Suprapubic skin (tissue), 4 donors: ENCODE measurements around the gene CLCN6. TPM values are rescaled to one million over a fixed set of nuclear protein-coding genes. Genes with fewer than 3 reads are reported as not detected.

Experiments used
- DNase-seq, 2 donors: peaks; one replicate each; pipeline ENCODE4 v3.0.0-alpha.2; 2019; ENCODE audit warnings: low spot score in 2 of 2
- H3K27ac ChIP-seq: fragments of 200-600 bp; sonication (generic); one replicate; pipeline ENCODE4 v1.5.1; 2019
- H3K27me3 ChIP-seq: fragments of 200-600 bp; sonication (generic); one replicate; pipeline ENCODE4 v1.5.1; 2019
- H3K36me3 ChIP-seq: fragments of 200-600 bp; sonication (generic); one replicate; pipeline ENCODE4 v1.5.1; 2019
- H3K4me1 ChIP-seq: fragments of 200-600 bp; sonication (generic); one replicate; pipeline ENCODE4 v1.5.1; 2019
- H3K4me3 ChIP-seq: fragments of 200-600 bp; sonication (generic); one replicate; pipeline ENCODE4 v1.5.1; 2019; ENCODE audit warnings: mild to moderate bottlenecking
- H3K9me3 ChIP-seq: fragments of 200-600 bp; sonication (generic); one replicate; pipeline ENCODE4 v1.5.1; 2019
- EP300 ChIP-seq: sonication (generic); formaldehyde crosslinking; IDR thresholded peaks from one replicate; pipeline ENCODE4 v1.6.1; 2017; ENCODE audit warnings: antibody characterized with exemption
- POLR2A ChIP-seq, 2 donors: fragments of 450-650 bp; IDR thresholded peaks; one replicate each; pipeline ENCODE4 v1.6.1; 2017; ENCODE audit warnings: antibody characterized with exemption in 2 of 2, mild to moderate bottlenecking in 2 of 2, moderate library complexity in 2 of 2
- POLR2AphosphoS5 ChIP-seq, 3 donors: sonication (generic); formaldehyde crosslinking; IDR thresholded peaks; one replicate each; pipeline ENCODE4 v1.6.1; 2017; ENCODE audit warnings: antibody characterized with exemption in 3 of 3
- WGBS: methylation state at CpG from one replicate; pipeline ENCODE4 v1.1.5; 2018; 5-methylcytosine and 5-hydroxymethylcytosine counted together
- total RNA-seq, 4 donors: library from RNA; depleted of rRNA; stranded (reverse); fragments of >200 nt; gene quantifications; one replicate each; pipeline ENCODE4 v1.1.0, GENCODE V29; 2016
- TF ChIP-seq, protein P1 (sequence below), 2 donors: fragments of 200-600 bp in 1 of 2; fragments of 450-650 bp in 1 of 2; sonication (generic) in 1 of 2; IDR thresholded peaks; one replicate each; pipeline ENCODE4 v1.5.1; 2016 to 2019; ENCODE audit warnings: antibody characterized with exemption in 2 of 2, mild to moderate bottlenecking in 1 of 2, moderate library complexity in 1 of 2

CLCN6 gene, protein sequence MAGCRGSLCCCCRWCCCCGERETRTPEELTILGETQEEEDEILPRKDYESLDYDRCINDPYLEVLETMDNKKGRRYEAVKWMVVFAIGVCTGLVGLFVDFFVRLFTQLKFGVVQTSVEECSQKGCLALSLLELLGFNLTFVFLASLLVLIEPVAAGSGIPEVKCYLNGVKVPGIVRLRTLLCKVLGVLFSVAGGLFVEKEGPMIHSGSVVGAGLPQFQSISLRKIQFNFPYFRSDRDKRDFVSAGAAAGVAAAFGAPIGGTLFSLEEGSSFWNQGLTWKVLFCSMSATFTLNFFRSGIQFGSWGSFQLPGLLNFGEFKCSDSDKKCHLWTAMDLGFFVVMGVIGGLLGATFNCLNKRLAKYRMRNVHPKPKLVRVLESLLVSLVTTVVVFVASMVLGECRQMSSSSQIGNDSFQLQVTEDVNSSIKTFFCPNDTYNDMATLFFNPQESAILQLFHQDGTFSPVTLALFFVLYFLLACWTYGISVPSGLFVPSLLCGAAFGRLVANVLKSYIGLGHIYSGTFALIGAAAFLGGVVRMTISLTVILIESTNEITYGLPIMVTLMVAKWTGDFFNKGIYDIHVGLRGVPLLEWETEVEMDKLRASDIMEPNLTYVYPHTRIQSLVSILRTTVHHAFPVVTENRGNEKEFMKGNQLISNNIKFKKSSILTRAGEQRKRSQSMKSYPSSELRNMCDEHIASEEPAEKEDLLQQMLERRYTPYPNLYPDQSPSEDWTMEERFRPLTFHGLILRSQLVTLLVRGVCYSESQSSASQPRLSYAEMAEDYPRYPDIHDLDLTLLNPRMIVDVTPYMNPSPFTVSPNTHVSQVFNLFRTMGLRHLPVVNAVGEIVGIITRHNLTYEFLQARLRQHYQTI
- 10 to 100 TPM in 2 of 4 donors, 1 to 10 TPM in 2; 6.2 to 22.5 (median 10.2) TPM for total RNA-seq

DNA sequence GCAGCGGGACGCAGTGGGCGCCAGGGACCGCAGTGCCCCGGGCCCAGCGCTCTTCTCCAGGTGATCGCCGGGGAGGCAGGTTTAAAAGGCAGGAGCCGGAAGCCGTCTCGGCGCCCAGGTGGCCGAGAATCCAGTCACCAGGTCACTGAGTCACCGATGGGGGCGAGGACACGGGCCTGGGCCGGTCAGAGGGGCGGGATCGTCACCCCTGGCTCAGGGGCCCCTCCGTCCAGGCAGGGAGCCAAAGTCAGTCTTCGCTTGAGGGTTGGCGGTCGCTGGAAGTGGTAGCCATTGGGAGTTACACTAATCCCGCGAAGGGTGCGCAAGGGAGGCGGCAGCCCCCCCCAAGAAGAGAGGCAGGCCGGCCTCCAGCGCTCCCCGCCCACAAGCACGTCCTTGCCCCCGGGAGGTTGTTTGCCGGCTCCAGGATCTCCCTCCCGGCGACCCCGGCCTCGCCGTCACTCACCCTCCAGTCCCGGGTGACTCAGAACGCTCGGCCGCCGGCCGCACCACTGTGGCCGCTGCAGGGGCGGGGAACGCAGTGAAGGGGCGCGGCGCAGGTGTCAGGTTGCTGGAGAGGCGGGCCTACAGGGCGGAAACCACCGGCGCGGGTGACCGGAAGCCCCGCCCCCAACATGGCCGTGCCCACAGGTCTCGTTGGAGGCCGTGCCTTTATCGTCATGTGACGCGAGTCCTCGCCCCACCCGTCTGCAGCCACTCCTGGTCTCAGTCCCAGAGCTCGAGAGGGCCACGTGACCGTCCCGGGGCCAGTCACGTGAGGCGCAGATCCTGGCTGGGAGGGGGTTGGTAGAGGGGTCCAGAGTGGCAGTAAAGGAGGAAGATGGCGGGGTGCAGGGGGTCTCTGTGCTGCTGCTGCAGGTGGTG, at the start of gene CLCN6, which contains the start of gene MTHFR:
Gene CLCN6, plus strand, starts transcription at position 770 of the 885 bp plus-strand sequence. Its CDS starts 72 bp downstream, at position 842.
Gene MTHFR, minus strand, starts transcription at position 543 of the 885 bp plus-strand sequence. CDS start 2,848 bp downstream, outside the sequence.
- Histone ChIP-seq H3K27me3 (no peaks in the 10 kb centered on the region), H3K9me3 (no peaks in the 10 kb centered on the region), H3K27ac (peak within 1 kb of the TSS; percentile 97), H3K4me3 (peak within 1 kb of the TSS; percentile 76), H3K36me3 (peaks cover 25% of the 10 kb centered on the region), H3K4me1 (peaks cover 62% of the 10 kb centered on the region)
- 0% methylated on average over 14 of the region's 72 CpGs for WGBS
- DNase-seq = peak; percentile 100
- TF ChIP-seq, protein P1, sequence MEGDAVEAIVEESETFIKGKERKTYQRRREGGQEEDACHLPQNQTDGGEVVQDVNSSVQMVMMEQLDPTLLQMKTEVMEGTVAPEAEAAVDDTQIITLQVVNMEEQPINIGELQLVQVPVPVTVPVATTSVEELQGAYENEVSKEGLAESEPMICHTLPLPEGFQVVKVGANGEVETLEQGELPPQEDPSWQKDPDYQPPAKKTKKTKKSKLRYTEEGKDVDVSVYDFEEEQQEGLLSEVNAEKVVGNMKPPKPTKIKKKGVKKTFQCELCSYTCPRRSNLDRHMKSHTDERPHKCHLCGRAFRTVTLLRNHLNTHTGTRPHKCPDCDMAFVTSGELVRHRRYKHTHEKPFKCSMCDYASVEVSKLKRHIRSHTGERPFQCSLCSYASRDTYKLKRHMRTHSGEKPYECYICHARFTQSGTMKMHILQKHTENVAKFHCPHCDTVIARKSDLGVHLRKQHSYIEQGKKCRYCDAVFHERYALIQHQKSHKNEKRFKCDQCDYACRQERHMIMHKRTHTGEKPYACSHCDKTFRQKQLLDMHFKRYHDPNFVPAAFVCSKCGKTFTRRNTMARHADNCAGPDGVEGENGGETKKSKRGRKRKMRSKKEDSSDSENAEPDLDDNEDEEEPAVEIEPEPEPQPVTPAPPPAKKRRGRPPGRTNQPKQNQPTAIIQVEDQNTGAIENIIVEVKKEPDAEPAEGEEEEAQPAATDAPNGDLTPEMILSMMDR (IDR thresholded peaks at IDR 0.05) = no peak
- TF ChIP-seq POLR2AphosphoS5 (IDR thresholded peaks at IDR 0.05) = peak; percentile 15 to 93 (median 66)
- no peak for TF ChIP-seq EP300
- TF ChIP-seq POLR2A (IDR thresholded peaks at IDR 0.05) = peak; percentile 70 to 83

DNA sequence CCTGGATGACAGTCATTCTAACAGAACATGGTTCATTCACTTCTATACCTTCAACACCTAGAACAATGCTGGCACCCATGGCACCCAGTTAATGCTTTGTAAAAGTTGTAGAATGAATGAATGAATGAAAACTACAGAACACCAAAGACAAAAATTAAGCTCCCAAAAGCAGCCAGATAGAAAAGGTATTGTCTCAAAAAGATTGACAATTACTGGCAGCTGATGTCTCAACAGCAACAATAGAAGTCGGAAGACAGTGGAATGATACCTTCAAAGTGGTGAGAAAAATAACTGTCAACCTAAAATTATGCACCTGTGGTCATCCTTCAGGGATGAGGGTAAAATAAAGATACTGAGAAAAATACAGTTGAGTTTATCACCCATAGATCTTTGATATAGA, 48.9 kb upstream of the CLCN6 start:
- Histone ChIP-seq H3K4me3 (no peak overlapping the region), H3K9me3 (no peaks in the 10 kb centered on the region), H3K27me3 (peaks cover 9% of the 10 kb centered on the region), H3K27ac (no peak overlapping the region), H3K4me1 (peaks cover 4% of the 10 kb centered on the region), H3K36me3 (no peaks in the 10 kb centered on the region)
- TF ChIP-seq, protein P1 (IDR thresholded peaks at IDR 0.05) = no peak
- no peak for TF ChIP-seq POLR2A (IDR thresholded peaks at IDR 0.05)
- TF ChIP-seq EP300 = no peak
- no peak for TF ChIP-seq POLR2AphosphoS5 (IDR thresholded peaks at IDR 0.05)
- no peak for DNase-seq
- WGBS = 93% methylated on average over 1 of the region's 1 CpG

DNA sequence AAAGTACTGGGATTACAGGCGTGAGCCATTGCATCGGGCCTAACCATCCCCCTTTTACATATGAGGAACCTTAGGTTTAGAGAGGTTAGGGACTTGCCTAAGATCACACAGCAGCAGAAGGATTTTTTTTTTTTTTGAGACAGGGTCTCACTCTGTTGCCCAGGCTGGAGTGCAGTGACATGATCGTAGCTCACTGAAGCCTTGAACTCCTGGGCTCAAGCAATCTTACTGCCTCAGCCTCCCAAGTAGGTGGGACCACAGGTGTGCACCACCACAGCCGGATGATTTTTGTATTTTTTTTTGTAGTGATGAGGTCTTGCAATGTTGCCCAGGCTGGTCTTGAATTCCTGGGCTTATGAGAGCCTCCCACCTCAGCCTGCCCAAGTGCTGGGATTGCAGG, 46.2 kb upstream of the CLCN6 start:
- no peaks in the 10 kb centered on the region for H3K9me3 ChIP-seq
- H3K36me3 ChIP-seq = no peaks in the 10 kb centered on the region
- DNase-seq = no peak
- TF ChIP-seq, protein P1 (IDR thresholded peaks at IDR 0.05) = no peak
- TF ChIP-seq EP300 = no peak
- no peak for TF ChIP-seq POLR2A (IDR thresholded peaks at IDR 0.05)
- TF ChIP-seq POLR2AphosphoS5 (IDR thresholded peaks at IDR 0.05) = no peak
- H3K27me3 ChIP-seq = peaks cover 15% of the 10 kb centered on the region
- WGBS = 95% methylated on average over 4 of the region's 4 CpGs
- peaks cover 6% of the 10 kb centered on the region for H3K4me1 ChIP-seq
- H3K27ac ChIP-seq = no peak overlapping the region
- no peak overlapping the region for H3K4me3 ChIP-seq

DNA sequence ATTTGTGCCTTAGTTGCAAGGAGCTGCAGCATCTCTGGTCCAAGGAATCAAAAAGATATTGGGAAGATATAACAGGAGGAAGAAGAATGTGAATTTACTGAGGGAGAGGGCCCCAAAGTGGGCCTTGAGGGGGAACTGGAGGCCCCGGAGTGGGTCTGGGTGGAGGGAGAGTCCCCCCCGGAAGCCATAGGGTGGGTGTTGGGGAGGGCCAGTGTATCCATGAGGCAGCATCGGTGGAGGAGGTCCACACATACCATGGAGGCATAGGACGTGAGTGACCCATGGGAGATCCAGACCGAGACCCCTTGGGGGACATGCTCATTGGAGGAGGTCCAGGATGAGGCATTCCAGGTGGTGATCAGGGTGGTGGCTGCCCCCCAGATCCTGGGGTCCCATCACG, 44.7 kb upstream of the CLCN6 start:
- Histone ChIP-seq H3K36me3 (no peaks in the 10 kb centered on the region), H3K27me3 (peaks cover 15% of the 10 kb centered on the region), H3K4me1 (peaks cover 6% of the 10 kb centered on the region), H3K27ac (no peak overlapping the region), H3K9me3 (no peaks in the 10 kb centered on the region), H3K4me3 (no peak overlapping the region)
- TF ChIP-seq POLR2AphosphoS5 (IDR thresholded peaks at IDR 0.05) (no peak), POLR2A (IDR thresholded peaks at IDR 0.05) (no peak), EP300 (no peak)
- TF ChIP-seq, protein P1 (IDR thresholded peaks at IDR 0.05) = no peak
- WGBS = 86% methylated on average over 6 of the region's 6 CpGs
- no peak for DNase-seq
